NCI-H345 treated with DMSO at 0.1 percent for 48 hours (cell line): ENCODE measurements around the gene CSRP2.

Experiments
- DNase-seq: peaks from one replicate; lab custom pipeline; 2025; ENCODE audit not compliant: unreplicated experiment; lab: John Stamatoyannopoulos, UW

The CSRP2 gene

GRCh38 chr12:76895796-76896195 lies 17.0 kb upstream of the CSRP2 start:
- no peak for DNase-seq

GRCh38 chr12:76891609-76892008 lies 12.8 kb upstream of the CSRP2 start:
- no peak for DNase-seq

GRCh38 chr12:76890151-76891143 lies 11.6 kb upstream of the CSRP2 start:
- no peak for DNase-seq

GRCh38 chr12:76888775-76889174 lies 10.0 kb upstream of the CSRP2 start:
- DNase-seq = no peak

GRCh38 chr12:76883811-76884210 lies 5.0 kb upstream of the CSRP2 start:
- DNase-seq = no peak

- no peak for DNase-seq
These were observed 4.3 kb upstream of the CSRP2 start for GRCh38 chr12:76883151-76883550.

GRCh38 chr12:76882367-76882766 lies 3.5 kb upstream of the CSRP2 start:
- no peak for DNase-seq

- DNase-seq = no peak
These were observed 2.3 kb upstream of the CSRP2 start for GRCh38 chr12:76881142-76881541.

- DNase-seq = no peak
These were observed 1.8 kb upstream of the CSRP2 start for GRCh38 chr12:76880519-76881023.

GRCh38 chr12:76879710-76880518 lies 1.1 kb upstream of the CSRP2 start:
- DNase-seq = no peak

- no peak for DNase-seq
These were observed 520 bp downstream of the CSRP2 start for GRCh38 chr12:76878099-76878898.

- no peak for DNase-seq
These were observed 2.1 kb downstream of the CSRP2 start for GRCh38 chr12:76876696-76877229.

- no peak for DNase-seq
These were observed 4.2 kb downstream of the CSRP2 start for GRCh38 chr12:76874491-76875190.

GRCh38 chr12:76874027-76874426 lies 4.8 kb downstream of the CSRP2 start:
- no peak for DNase-seq

- DNase-seq = no peak
These were observed 6.4 kb downstream of the CSRP2 start for GRCh38 chr12:76872415-76872814.

GRCh38 chr12:76871742-76872141 lies 7.1 kb downstream of the CSRP2 start:
- DNase-seq = no peak

- no peak for DNase-seq
These were observed 7.7 kb downstream of the CSRP2 start for GRCh38 chr12:76871082-76871481.

- DNase-seq = no peak
These were observed 12.1 kb downstream of the CSRP2 start for GRCh38 chr12:76866726-76867125.

GRCh38 chr12:76866151-76866567 lies 12.7 kb downstream of the CSRP2 start:
- no peak for DNase-seq

- no peak for DNase-seq
These were observed 13.9 kb downstream of the CSRP2 start for GRCh38 chr12:76864791-76865400.
